BJ (cell line): ENCODE measurements around the gene EIF4G2. TPM values are rescaled to one million over a fixed set of nuclear protein-coding genes. Genes with fewer than 3 reads are reported as not detected.

Experiments
- CTCF ChIA-PET: fragments of 350-600 bp; formaldehyde crosslinking; extraction: SDS; loops from one replicate; lab custom pipeline; 2021; ENCODE audit warnings: antibody characterized with exemption, inconsistent platforms; lab: Yijun Ruan, JAX
- POLR2A ChIA-PET: fragments of 300-600 bp; sonication (Branson Sonifier 250); formaldehyde crosslinking; extraction: SDS; loops from one replicate; lab custom pipeline; 2021; ENCODE audit warnings: antibody characterized with exemption; lab: Charles Lee
- DNase-seq: peaks from one replicate; pipeline ENCODE4 v3.0.0-alpha.2; 2011; ENCODE audit warnings: low read depth
- H3K27me3 ChIP-seq: 2 replicates; pipeline ENCODE4 v1.6.0; 2011; ENCODE audit warnings: low read length; ENCODE audit not compliant: control insufficient read depth, insufficient read depth
- H3K36me3 ChIP-seq: 2 replicates; pipeline ENCODE4 v1.5.1; 2011; ENCODE audit warnings: low read length; ENCODE audit not compliant: control insufficient read depth, insufficient read depth
- H3K4me3 ChIP-seq: 2 replicates; pipeline ENCODE4 v1.5.1; 2011; ENCODE audit warnings: low read depth, mild to moderate bottlenecking, control low read depth, low read length
- CTCF ChIP-seq: IDR thresholded peaks from 2 replicates; pipeline ENCODE4 v1.5.1; 2011; ENCODE audit warnings: low read depth, mild to moderate bottlenecking, control low read depth, inconsistent platforms, low read length, moderate library complexity; ENCODE audit not compliant: insufficient read depth
- polyA plus RNA-seq: library from polyadenylated mRNA; depleted of rRNA; stranded (reverse); fragments of >200 nt; gene quantifications from 2 replicates; pipeline ENCODE4 v1.2.3, GENCODE V29; 2011

Gene EIF4G2
- polyA plus RNA-seq, 1 experiment: 472 TPM

GRCh38 chr11:10786451-10786850, 22.3 kb downstream of the EIF4G2 start:
- TF ChIP-seq CTCF: no peak
- DNase-seq: no peak
- ChIA-PET CTCF (interaction anchor here (8.6 kb wide), 1 partner anchor 237 kb away, joined by 195 read pairs; no protein-coding TSS in a partner anchor), POLR2A (no interaction called here)
- peaks cover 1% of the 10 kb centered on the region; the same call in 1 of the 2 replicates for H3K27me3 ChIP-seq
- H3K36me3 ChIP-seq: no peaks in the 10 kb centered on the region
- H3K4me3 ChIP-seq: no peak overlapping the region

- ChIA-PET CTCF (interaction anchor here (0.9 to 5.5 kb wide), 4 partner anchors 7 to 239 kb away, joined by 3 to 29 read pairs (median 5); no protein-coding TSS in a partner anchor), POLR2A (no interaction called here)
- Histone ChIP-seq H3K36me3 (peaks cover 2% of the 10 kb centered on the region; the same call in 1 of the 2 replicates), H3K27me3 (no peaks in the 10 kb centered on the region; the same call in 1 of the 2 replicates), H3K4me3 (no peak overlapping the region)
- DNase-seq: no peak
- TF ChIP-seq CTCF: no peak
These were observed 23.6 kb downstream of the EIF4G2 start for GRCh38 chr11:10785146-10785474.

- no peak for TF ChIP-seq CTCF
- no peaks in the 10 kb centered on the region; the same call in 1 of the 2 replicates for H3K27me3 ChIP-seq
- no peak overlapping the region for H3K4me3 ChIP-seq
- POLR2A ChIA-PET: no interaction called here
- peaks cover 4% of the 10 kb centered on the region; the same call in 1 of the 2 replicates for H3K36me3 ChIP-seq
- no peak for DNase-seq
- CTCF ChIA-PET: interaction anchor here (0.9 to 5.5 kb wide), 5 partner anchors 8 to 1003 kb away, joined by 3 to 29 read pairs (median 6); no protein-coding TSS in a partner anchor
These were observed 24.2 kb downstream of the EIF4G2 start for GRCh38 chr11:10784232-10785145.

- POLR2A ChIA-PET: no interaction called here
- Histone ChIP-seq H3K36me3 (peaks cover 13% of the 10 kb centered on the region), H3K4me3 (no peak overlapping the region), H3K27me3 (no peaks in the 10 kb centered on the region)
- TF ChIP-seq CTCF: no peak
- no peak for DNase-seq
- CTCF ChIA-PET: interaction anchor here (1.8 to 5.5 kb wide), 2 partner anchors 9 to 12 kb away, joined by 13 to 29 read pairs; no protein-coding TSS in a partner anchor
These were observed 28.7 kb downstream of the EIF4G2 start for GRCh38 chr11:10780040-10780439.

- no peak for TF ChIP-seq CTCF
- no peaks in the 10 kb centered on the region for H3K27me3 ChIP-seq
- ChIA-PET CTCF (interaction anchor here (1.2 kb wide), 2 partner anchors 8 to 13 kb away, joined by 8 read pairs; no protein-coding TSS in a partner anchor), POLR2A (no interaction called here)
- H3K4me3 ChIP-seq: no peak overlapping the region
- peaks cover 13% of the 10 kb centered on the region for H3K36me3 ChIP-seq
- no peak for DNase-seq
These were observed 29.6 kb downstream of the EIF4G2 start for GRCh38 chr11:10779086-10779485.
